Measurements from ENCODE around the gene MTFMT.
A peak's percentile ranks its signal among the peaks of the same experiment; 100 is the strongest.

The MTFMT gene

DNA sequence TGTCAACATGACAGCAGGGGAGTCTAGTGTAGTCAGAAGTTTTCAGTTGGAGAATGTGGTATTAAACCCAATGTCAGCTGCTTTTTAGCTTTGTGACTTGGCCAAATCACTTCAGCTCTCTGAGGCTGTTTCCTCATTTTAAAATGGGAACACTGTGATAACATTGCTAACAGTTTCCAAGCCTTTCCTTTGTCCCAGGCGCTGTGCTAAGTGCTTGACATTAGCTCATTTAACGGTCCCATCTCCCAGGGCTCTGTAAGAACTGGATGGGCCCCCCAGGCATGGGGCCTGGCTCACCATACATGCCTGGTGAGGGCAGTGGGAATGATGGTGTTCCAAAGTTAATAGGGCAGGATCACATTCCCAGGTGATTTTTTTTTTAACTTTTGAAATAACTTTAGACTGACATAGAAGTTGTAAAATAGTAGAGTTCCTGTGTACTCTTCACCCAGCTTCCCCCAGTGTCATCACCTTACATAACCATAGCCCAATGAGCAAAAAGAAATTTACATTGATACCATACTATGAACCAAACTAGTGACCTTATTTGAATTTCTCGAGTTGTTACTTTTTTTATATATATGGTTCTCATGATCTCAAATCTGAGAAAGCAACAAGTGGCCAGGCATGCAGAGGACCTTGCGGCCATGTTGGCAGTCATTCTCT, 30.6 kb upstream of the MTFMT start:
- no peak for DNase-seq

DNA sequence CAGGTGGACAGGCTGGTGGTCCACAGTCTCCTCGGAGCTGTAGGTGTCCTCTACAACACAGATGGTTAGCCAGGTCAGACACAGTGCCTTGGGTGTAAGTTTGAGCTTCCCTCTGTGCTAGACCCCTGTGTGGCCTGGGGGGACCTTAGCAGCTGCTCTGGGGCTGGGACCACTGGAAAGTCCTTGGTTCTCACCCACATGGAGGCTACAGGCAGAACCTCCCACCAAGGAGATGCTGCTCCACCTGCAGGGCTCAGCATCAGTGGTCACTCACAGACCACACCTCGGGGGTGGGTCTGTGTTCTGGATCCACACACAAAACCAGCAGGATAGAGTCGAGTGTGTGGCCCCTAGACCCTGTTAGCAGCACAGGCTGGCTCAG, 29.9 kb upstream of the MTFMT start:
- no peak for DNase-seq

DNA sequence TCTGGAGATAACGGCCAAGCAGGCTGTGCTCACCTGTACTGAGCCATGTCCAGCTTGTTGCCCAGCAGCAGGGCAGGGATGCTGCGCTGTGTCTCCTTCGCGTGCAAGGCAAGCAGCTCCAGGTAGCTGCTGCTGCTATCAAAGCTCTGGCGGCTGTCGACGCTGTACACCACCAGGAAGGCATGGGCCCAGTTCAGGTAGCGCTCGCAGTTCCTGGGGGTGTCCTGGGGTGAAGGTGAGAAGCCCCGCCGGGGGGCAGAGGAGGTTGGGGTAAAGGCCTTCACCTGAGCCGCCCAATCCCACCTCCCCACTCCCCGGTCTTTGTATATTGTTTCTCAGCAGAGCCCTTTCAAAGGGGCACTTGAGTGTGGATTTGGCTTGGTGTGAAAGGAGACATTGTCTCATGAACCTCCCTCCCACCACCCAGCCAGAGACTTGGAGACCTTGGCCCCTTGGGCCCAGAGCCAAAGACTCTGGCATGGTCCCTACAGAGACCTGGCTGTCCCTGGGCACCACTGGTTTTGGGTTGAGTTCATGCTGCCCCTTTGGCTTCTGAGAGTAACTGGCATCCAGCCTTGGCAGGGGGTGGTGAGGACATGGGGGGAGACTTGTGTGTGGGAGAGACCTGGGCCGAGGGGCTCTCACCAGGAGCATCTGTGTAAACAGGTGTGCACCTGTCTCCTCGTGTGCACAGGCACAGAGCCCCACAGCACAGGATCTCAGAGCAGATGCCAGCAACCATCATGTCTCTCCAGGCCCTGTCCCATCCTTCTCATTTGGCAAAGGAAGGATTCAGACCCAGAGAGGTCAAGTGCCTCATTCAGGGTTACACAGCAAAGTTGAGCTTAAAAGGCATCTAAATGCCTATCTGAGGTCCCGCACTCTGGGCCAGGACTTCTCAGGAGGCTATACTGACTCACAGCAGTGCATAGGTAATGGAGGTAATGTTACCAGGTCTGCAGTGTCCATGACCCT, 29.2 kb upstream of the MTFMT start:
- no peak for DNase-seq

DNA sequence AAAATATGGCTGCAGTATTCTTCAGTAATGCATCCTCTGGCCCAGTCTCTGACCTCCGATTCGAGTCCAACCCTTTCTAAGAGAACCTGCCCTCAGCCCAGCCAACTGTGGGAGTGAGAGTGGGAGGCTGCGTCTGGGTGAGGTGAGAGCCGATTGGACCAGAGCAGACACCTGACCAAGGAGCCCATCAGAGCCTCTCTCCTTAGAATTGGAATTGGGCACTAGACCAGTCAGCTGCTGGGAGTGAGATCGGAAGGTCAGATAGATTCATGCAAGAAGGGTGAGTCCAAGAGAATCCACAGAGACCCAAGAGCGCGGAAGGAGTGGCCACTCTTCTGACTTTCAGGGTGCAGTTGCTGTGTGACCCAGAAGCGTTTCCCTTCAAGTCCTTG, 28.1 kb upstream of the MTFMT start:
- no peak for DNase-seq

DNA sequence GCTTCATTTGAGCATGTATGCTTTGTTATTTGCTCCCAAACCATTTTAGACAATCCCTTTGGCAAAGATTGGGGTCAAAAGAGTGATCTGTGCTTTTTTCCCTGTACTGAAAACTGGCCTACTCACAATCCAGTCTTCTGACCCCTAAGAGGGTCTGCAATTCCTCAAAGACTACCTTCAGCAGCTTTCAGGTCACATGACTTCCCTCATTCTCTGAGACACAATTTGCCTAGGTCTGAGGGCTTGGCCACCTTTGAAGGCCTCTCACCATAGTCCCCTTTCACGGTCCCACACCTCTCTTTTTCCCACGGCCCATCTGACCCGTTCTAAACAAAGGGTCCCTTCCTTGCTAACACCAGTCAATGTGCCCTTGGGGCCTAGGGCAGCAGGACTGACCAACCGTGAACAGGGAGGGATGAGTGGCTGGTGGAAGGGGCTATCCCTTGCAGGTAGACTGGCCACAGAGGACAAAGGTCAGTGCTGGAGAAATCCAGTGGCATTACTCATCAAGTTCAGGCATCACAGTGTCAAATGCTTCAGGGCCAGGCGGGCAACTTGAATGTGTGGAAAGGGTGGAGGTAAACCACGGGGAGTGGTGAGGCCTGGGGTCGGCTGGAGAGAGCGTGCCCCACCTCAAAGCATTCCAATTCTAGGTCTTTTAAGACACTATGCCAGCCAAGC, 27.6 kb upstream of the MTFMT start:
- no peak for DNase-seq

DNA sequence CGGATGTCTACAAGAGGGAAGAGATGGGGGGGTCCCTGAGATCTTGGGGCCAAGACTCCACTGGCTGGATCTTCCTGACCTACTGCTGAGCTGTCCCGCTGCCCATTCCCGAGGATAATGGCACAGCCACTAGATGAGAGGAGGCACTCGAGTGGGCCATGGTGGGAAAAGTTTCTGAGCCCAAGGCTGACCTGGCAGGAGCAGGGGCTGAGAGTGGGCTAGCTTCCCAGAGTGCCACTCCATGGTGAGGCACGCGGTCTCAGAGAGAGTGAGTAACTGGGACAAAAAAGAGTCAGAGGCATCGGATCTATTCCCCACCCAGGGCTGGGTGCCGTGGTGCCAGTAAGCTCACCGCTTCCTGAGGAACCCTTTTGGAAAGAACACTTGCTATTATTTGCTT, 26.7 kb upstream of the MTFMT start:
- DNase-seq: no peak

DNA sequence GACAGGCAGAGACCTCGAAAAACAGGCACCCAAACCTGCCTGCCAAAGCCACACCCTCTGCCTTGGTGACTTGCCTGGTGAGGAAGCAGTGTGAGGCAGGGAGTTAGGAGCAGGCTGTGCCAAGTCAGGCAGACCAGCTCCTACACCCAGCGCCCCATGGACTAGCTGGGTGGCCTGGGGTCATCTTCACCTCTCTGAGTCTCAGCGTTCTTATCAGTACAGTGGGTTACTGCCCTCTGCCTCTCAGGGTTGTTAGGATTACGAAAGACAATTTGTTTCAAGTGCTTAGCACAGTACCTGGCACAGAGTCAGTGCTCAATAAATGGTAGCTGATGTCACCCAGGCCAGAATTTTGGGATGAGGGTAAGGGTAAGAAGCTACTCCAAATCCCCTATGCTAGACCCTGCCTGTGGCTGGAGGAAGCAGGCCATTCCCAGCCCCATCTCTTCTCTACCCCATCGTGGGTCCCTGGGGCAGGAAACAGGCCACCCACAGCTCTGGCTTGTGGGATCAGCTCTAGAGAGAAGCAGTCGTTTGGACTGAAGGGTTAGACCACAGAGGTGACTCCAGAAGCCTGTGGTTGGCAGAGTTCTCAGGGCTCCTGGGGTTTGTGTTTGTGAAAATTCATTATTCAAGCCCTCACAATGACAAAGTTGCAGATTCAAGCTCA, 25.9 kb upstream of the MTFMT start:
- DNase-seq: no peak

DNA sequence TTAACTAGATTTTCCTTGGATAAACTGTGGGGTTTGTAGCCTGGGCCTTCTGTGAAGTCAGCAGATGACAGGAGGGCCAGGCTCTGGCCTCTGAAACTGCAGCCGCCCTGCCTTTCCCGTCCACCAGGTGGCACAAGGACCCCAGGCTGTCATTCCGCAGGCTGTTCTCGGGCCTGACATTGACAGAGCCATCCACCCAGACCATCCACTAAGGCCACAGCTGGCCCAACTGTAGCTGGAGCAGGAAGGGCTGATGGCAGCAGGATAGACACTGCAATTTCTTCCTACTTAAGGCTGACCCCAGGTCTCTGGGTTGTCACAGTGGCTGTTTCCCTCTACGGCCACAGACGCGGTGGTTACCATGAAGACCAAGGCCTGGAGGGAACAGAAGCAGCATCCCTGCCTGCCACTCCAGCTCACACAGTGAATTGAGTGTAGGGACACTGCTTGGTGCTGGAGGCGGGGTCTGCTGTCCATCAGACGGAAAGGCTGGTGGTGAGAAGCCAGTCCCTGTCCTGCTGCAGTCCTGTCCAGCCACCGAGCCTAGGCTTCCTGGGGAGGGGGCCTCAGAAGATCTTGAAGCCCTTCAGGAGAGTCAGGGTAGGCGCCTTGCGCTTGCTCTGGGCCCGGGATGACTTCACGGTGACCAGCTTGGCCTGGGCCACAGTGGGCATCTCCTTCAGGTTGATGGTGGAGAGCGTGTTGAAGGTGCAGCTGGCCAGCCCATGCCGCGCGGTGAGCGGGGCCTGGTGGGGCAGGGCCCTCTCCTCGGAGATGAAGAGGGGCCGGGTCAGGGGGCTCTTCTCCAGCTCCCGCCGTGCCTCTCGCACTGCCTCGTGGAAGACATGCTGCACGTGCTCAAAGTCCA, 25.1 kb upstream of the MTFMT start:
- peak; percentile 72 to 78 for DNase-seq

DNA sequence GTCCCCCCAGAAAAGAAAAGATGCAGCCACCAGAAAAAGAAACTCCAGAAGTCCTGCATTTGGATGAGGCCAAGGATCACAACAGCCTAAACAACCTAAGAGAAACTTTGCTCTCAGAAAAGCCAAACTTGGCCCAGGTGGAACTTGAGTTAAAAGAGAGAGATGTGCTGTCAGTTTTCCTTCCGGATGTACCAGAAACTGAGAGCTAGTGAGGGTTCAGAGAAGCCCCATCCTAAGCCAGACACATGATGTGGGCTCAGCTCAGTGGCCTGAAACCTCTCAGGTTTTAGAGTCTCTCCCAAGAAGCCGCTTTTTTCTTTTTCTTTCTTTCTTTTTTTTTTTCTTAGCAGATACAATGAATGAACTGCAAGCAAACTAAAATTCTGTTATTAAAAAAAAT, 23.5 kb upstream of the MTFMT start:
- DNase-seq: no peak

DNA sequence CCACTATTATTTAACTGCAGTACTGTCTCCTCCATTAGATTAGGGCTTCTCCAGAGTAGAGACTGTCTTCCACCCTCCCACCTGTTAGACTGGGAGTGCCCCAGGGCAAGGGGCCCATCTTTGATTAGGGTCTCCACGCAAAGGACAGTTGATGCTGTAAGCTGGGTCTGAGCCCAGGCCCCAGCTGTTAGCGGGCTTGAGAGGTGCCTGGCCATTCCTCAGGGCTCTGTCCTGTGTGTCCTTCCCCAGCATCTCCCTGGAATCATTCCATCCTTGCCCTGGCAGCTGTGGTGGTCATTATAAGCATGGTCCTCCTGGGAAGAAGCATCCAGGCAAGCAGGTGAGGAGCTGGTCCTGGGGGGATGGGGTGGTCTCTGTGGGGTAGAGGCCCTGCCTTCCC, 21.8 kb upstream of the MTFMT start:
- no peak for DNase-seq

DNA sequence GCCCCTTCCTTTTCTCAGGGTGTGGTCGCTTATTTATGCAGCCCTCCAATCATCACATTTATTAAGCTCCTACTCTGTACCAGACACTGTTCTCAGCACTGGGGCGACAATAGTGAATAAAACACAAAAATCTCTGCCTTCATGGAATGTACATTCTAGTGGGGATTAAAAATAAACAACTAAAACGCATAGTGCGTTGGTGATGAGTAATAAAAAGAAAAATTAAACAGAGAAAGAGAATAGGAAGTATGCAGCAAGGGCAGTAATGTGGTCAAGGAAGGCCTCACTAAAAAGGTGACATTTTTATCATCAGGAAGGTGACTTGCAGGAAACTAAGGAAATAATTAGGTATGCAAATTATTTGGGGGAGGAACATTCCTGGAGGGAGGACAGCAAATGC, 20.8 kb upstream of the MTFMT start:
- no peak for DNase-seq

DNA sequence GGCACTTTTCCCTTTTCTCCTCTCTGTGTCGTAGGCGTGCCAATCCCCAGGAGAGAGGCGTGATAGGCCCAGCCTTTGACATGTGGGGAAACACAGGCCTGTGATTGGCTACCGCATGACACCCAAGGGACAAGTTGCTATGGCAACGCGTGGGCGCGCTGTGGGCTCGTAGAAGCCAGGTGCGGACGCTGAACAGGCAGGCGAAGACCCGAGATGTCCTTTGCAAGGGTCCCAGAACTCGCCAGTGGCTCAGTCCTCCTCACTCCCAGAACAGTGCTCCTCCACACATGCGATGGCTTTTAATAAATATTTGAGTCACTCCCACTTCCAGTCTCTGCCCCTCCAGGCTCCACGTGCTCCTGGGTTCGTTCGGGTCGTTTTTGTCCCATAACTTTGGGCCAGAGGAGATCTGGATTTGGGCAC, 20.0 kb upstream of the MTFMT start:
- DNase-seq: peak; percentile 90 to 92

DNA sequence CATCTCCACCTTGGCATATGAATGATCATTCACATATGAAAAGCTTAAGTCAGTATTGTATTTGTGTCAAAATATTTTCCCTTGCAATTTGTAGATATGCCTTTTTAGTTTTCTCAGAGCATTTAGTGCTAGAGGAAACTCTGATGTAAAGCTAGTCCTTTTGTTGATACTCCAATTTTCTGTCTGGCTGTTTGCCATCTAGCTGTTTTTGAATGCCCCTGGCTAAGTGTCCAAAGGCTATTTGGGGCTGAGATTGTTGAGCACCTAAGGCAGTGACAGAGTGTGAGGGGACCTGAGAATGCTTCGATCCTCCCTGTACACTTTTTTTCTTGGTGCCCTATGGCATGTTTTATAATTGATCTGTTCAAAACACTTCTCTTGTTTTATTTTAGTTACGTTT, 18.8 kb upstream of the MTFMT start:
- DNase-seq: no peak

DNA sequence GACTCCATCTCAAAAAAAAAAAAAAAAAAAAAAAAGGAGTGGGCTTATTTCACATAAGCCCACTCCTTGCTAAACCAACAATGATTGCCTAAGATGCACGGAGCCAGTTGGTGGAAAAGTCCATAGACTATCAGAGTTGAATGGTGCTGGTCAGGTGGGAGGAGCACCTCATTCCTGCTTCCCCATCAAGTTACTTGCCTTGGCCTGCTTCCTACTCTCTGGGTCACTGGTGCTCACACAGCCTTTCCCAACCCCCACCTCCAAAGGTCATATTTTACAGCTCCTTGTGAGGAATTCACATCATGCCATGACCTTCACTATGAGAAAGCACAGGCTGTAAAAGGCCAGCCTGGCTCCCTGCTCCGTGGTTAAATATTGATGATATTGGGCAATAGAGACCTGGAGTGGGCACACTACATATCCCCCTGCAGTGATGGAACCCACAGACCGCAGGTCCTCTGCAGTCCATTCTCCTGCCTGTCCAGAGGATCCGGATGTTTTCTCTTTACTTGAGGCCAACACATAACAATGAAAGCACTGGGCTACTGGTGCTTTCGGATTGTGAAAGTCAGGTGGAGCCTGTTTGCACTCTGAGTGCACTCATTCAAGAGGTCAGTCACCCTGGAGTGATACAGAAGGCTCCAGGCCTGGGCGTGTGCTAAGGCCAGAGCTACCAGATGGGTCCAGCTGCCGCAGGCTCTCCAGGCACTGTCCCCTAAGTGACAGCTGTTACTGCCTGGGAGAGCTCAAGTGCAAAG, 15.5 kb upstream of the MTFMT start, which contains the start of gene SLC51B:
Gene SLC51B (plus strand): TSS at position 664 of the 758 bp plus-strand sequence. CDS start 4,618 bp downstream, outside the sequence.
- no peak for DNase-seq

DNA sequence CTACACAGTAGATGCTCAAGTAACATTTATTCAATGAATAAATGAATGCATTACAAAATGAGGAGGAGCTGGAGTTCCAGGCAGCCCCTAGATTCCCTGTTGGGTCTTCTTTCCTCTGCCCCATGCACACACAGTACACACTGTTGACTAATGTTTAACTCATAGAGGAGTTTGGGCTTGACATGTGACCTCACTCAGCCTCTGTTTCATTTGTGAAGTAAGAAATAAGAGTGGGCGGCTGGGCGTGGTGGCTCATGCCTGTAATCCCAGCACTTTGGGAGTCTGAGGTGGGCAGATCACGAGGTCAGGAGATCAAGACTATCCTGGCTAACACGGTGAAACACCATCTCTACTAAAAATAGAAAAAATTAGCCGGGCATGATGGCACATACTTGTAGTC, 14.8 kb upstream of the MTFMT start:
- peak; percentile 24 to 46 for DNase-seq

DNA sequence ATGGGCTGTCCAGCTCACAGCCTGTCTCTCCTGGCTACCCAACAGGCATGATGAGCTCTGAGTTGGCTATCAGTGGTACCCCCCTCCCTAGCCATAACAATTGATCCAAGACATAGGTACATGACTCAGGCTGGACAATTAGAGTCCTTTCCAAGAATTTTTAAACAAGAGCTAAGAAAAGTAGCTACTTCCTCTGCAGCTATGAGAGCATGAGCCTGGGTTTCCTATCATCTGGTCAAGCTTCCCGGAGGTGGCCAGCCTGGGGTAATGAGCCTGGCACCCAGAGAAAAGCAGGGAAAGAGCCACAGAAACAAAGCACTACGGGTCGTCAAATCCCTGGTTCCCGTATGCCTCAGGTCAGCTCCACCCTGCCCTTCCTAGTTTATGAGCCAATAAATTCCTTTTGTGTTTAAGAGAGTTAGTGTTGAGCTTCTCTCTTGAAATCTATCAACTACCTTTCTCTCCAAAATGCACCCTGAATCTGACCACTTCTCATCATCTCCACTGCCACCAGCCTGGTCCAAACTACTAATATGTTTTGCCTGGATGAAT, 13.4 kb upstream of the MTFMT start:
- DNase-seq: no peak

DNA sequence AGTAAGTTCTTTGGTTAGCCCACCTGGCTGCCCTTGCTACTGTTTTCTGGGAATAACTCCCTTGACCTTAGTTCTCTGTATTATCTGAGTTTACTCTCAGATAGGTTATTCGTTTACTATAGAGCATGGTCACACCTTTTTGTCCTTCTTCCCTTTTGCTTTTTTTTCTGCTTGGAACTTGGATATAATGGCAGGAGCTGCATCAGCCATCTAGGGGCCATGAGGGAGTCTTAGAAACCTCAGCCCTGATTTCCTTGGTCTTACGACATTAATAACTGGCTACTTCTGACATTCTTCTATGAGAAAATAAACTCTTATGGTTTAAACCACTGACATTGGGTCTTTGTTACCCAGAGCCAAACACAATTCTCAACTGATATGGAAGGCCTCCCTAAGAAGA, 12.3 kb upstream of the MTFMT start:
- DNase-seq: no peak

DNA sequence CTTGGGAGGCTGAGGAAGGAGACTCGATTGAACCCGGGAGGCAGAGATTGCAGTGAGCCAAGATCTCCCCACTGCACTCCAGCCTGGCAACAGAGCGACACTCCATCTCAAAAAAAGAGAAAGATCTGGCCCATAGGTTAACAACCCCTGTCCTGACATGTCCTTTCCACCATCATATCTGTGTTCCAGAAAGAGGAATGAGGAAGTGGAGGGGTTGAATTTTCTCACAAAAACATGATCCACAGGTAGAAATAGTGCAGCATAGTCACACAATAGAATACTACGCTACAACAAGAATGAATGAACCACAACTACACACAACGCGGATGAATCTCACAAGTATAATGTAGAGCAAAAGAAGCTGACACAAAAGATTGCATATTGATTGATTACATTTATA, 11.0 kb upstream of the MTFMT start:
- no peak for DNase-seq

DNA sequence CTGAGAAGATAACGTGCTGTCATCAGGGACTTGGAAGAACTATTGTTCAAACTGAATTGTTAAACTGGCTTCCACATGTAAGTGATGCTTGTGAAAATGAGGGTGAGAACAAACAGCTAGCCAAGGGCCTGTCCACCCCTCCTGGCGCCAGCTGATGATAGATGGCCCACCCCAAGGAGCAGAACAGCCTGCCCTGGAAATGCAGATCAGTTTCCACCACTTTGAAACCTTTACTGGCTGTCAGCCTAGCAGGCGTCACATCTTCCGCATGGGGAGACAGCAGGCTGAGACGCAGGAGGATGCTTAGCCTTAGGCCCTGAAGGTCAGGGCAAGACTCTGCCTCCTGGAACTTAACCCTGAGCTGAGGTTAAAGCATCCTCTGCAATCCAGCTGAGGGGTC, 9.4 kb upstream of the MTFMT start:
- no peak for DNase-seq

DNA sequence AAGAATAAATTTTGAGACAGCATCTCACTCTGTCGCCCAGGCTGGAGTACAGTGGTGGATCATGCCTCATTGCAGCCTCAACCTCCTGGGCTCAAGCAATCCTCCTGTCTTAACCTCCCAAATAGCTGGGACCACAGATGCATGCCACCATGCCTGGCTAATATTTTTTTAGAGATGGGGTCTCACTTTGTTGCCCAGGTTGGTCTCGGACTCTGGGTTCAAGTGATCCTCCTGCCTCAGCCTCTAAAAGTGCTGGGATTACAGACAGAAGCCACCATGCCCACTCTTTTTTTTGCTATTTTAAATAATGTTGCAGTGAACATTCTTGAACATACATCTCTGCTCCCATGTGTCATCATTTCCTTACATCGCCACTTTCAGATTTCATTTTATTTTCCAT, 9.0 kb upstream of the MTFMT start:
- DNase-seq: no peak

DNA sequence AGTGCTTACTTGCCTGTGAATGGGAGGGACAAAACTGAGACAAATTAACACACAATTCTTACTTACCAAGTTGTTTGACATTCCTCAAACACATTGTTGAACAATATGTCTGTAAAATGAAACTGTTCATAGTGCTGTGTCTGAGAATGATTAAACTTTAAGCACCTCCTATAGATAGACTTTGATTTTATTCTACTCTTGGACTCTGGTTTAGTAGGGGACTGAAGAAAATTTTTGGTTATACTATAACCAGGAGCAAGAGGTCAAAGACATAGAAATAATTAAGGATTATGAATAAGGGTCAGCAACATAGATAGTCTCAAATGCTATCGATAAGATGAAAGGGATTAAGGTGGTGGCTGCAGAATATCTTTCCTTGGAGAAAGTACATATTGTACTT, 7.9 kb upstream of the MTFMT start:
- DNase-seq: no peak
